Activated naive CD8-positive, alpha-beta T cell (primary cell): ENCODE data around the gene RPS6KA4.

Experiments used
- H3K27ac Mint-ChIP-seq: one replicate; pipeline ENCODE4 v1.8.0; 2021; ENCODE audit warnings: mixed read lengths
- H3K27me3 Mint-ChIP-seq: one replicate; pipeline ENCODE4 v1.8.0; 2021; ENCODE audit warnings: mixed read lengths
- H3K36me3 Mint-ChIP-seq: one replicate; pipeline ENCODE4 v1.8.0; 2021; ENCODE audit warnings: mixed read lengths
- H3K4me1 Mint-ChIP-seq: one replicate; pipeline ENCODE4 v1.8.0; 2021; ENCODE audit warnings: low read depth, mixed read lengths
- H3K4me3 Mint-ChIP-seq: one replicate; pipeline ENCODE4 v1.8.0; 2021; ENCODE audit warnings: mild to moderate bottlenecking, mixed read lengths
- H3K9me3 Mint-ChIP-seq: one replicate; pipeline ENCODE4 v1.8.0; 2021; ENCODE audit warnings: low read depth, mixed read lengths

Gene RPS6KA4

DNA sequence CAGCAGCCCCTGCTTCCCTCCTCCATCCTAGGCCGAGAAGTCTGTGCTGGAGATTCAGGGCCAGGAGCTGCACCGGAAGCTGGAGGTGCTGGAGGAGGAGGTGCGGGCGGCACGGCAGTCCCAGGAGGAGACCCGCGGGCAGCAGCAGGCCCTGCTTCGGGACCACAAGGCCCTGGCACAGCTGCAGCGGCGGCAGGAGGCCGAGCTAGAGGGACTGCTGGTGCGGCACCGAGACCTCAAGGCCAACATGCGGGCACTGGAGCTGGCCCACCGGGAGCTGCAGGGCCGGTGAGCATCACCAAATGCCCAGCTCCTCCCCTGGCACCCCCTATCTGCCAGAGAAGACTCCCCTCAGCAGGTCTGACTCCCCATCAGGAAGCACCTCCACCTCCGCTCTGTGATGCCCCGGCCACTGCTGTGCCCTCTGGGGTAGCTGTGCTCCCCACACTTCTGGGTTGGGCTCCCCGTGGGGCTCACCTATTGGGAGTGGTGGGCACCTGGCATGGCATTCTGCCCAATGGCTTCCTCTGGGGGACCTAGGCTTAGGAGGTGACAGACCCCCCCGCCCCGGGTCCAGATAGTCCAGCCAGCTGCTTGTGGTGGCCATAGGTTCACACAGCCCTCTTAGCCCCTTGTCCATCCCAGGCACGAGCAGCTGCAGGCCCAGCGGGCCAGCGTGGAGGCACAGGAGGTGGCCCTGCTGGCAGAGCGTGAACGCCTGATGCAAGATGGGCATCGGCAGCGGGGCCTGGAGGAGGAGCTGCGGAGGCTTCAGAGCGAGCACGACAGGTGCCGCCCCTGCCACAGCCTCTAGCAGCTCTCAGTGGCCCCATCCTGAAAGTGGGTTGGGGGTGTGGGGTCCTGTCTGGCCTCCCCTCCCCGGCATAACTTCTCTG, 6.6 kb upstream of the RPS6KA4 start:
- Mint-ChIP-seq H3K36me3 (no peaks in the 10 kb centered on the region), H3K9me3 (no peaks in the 10 kb centered on the region), H3K4me1 (peaks cover 4% of the 10 kb centered on the region), H3K27ac (no peak overlapping the region), H3K4me3 (no peak overlapping the region), H3K27me3 (no peaks in the 10 kb centered on the region)

- Mint-ChIP-seq H3K4me3 (no peak overlapping the region), H3K9me3 (no peaks in the 10 kb centered on the region), H3K27me3 (no peaks in the 10 kb centered on the region), H3K27ac (no peak overlapping the region), H3K36me3 (no peaks in the 10 kb centered on the region), H3K4me1 (peaks cover 12% of the 10 kb centered on the region)
These were observed 5.8 kb upstream of the RPS6KA4 start for GRCh38 chr11:64352995-64353714.

DNA sequence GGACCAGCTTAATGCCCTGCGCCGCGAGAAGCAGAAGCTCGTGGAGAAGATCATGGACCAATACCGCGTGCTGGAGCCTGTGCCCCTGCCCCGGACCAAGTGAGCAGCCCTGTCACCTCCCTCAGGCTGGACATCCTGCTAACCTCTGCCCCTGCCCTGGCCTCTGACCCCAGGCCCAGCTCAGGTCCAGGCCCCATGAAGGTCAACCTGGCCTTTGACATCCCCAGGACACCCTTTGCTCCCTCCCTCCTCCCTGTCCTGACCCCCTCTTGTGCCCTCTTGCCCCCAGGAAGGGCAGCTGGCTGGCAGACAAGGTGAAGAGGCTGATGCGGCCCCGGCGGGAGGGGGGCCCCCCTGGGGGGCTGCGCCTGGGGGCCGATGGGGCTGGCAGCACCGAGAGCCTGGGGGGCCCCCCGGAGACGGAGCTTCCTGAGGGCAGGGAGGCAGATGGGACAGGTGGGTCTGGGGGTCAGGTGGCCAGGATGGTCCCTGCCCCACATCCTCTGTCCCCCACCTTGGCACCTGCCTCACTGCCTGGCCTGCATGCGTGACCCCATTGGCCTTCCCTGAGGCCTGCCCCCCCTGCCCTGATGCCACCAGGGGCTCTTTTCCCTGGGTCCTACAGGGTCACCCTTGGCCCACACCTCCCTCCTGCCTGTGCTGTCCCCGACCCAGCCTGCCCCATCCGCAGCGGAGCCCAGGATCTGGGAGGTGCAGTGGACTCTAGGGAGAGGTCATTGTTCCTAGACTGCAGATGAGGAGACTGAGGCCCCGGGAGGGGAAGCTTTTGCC, 5.1 kb upstream of the RPS6KA4 start:
- Mint-ChIP-seq H3K4me1 (peaks cover 13% of the 10 kb centered on the region), H3K27me3 (no peaks in the 10 kb centered on the region), H3K4me3 (no peak overlapping the region), H3K27ac (no peak overlapping the region), H3K9me3 (no peaks in the 10 kb centered on the region), H3K36me3 (no peaks in the 10 kb centered on the region)

- no peak overlapping the region for H3K4me3 Mint-ChIP-seq
- H3K9me3 Mint-ChIP-seq = no peaks in the 10 kb centered on the region
- H3K27ac Mint-ChIP-seq = no peak overlapping the region
- no peaks in the 10 kb centered on the region for H3K27me3 Mint-ChIP-seq
- peaks cover 23% of the 10 kb centered on the region for H3K4me1 Mint-ChIP-seq
- no peaks in the 10 kb centered on the region for H3K36me3 Mint-ChIP-seq
These were observed 3.7 kb upstream of the RPS6KA4 start for GRCh38 chr11:64355078-64355940.

GRCh38 chr11:64356498-64357411, 2.2 kb upstream of the RPS6KA4 start:
- Mint-ChIP-seq H3K27me3 (no peaks in the 10 kb centered on the region), H3K27ac (no peak overlapping the region), H3K4me1 (peaks cover 24% of the 10 kb centered on the region), H3K9me3 (no peaks in the 10 kb centered on the region), H3K36me3 (no peaks in the 10 kb centered on the region), H3K4me3 (peak overlapping the region; percentile 60)

- peaks cover 24% of the 10 kb centered on the region for H3K4me1 Mint-ChIP-seq
- H3K36me3 Mint-ChIP-seq = no peaks in the 10 kb centered on the region
- no peak overlapping the region for H3K27ac Mint-ChIP-seq
- H3K27me3 Mint-ChIP-seq = no peaks in the 10 kb centered on the region
- H3K4me3 Mint-ChIP-seq = no peak overlapping the region
- no peaks in the 10 kb centered on the region for H3K9me3 Mint-ChIP-seq
These were observed 1.5 kb upstream of the RPS6KA4 start for GRCh38 chr11:64357446-64357845.

GRCh38 chr11:64357904-64358535, 942 bp upstream of the RPS6KA4 start:
- Mint-ChIP-seq H3K36me3 (no peaks in the 10 kb centered on the region), H3K27me3 (no peaks in the 10 kb centered on the region), H3K4me3 (peak overlapping the region; percentile 65), H3K27ac (no peak overlapping the region), H3K9me3 (no peaks in the 10 kb centered on the region), H3K4me1 (peaks cover 24% of the 10 kb centered on the region)

- Mint-ChIP-seq H3K27me3 (no peaks in the 10 kb centered on the region), H3K4me3 (peak overlapping the region; percentile 65), H3K36me3 (no peaks in the 10 kb centered on the region), H3K9me3 (no peaks in the 10 kb centered on the region), H3K4me1 (peaks cover 24% of the 10 kb centered on the region), H3K27ac (no peak overlapping the region)
These were observed 441 bp upstream of the RPS6KA4 start for GRCh38 chr11:64358536-64358906.

DNA sequence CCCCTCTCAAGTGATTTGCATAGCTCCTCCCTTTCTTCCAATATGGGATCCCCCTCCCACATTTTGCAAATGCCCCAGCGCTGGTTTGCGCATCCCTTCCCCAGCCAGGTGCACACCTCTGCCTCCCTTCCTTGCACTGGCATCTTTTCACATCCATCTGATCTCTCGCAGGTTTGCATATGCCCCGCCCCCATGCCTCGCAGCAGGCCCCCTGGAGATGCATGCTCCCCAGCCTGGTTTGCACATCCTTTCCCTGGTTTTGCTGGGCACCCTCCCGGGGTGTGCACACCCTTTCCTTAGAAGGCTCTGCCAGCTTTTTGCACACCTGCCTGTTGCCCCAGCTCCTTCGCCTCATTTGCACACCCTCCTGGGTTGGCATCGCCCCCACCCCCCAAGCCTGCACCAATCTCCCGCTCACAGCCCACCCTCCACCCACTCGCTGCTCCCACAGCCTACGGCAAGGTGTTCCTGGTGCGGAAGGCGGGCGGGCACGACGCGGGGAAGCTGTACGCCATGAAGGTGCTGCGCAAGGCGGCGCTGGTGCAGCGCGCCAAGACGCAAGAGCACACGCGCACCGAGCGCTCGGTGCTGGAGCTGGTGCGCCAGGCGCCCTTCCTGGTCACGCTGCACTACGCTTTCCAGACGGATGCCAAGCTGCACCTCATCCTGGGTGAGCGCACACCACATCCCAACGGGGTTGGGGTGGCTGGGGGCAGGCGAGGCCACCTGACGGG, 917 bp downstream of the RPS6KA4 start:
- Mint-ChIP-seq H3K27ac (peak overlapping the region; percentile 50), H3K4me3 (peak overlapping the region; percentile 90), H3K9me3 (no peaks in the 10 kb centered on the region), H3K36me3 (peaks cover 3% of the 10 kb centered on the region), H3K4me1 (peaks cover 24% of the 10 kb centered on the region), H3K27me3 (no peaks in the 10 kb centered on the region)

GRCh38 chr11:64360448-64360921, 1.5 kb downstream of the RPS6KA4 start:
- H3K27ac Mint-ChIP-seq = no peak overlapping the region
- no peaks in the 10 kb centered on the region for H3K9me3 Mint-ChIP-seq
- peaks cover 3% of the 10 kb centered on the region for H3K36me3 Mint-ChIP-seq
- H3K4me1 Mint-ChIP-seq = peaks cover 24% of the 10 kb centered on the region
- H3K27me3 Mint-ChIP-seq = no peaks in the 10 kb centered on the region
- H3K4me3 Mint-ChIP-seq = peak overlapping the region; percentile 90

- Mint-ChIP-seq H3K27me3 (no peaks in the 10 kb centered on the region), H3K36me3 (peaks cover 5% of the 10 kb centered on the region), H3K4me3 (no peak overlapping the region), H3K4me1 (peaks cover 21% of the 10 kb centered on the region), H3K27ac (no peak overlapping the region), H3K9me3 (no peaks in the 10 kb centered on the region)
These were observed 2.7 kb downstream of the RPS6KA4 start for GRCh38 chr11:64361659-64362058.

DNA sequence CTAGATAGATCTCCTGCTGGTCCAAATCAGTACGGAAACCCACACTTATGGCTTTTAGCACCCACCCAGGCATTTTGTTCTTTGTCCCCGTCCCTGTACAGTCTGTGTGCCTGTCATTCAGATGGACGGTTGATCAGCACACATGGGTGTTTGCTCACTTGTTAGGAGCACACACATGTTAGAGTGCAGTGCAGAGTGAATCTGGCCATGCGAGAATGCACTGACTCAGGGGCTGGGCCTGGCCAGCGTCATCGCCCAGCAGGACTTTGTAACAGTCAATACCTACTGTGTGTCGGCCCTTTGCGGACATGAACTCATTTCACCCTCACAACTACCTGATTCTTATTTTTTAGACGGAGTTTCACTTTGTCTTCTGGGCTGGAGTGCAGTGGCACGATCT, 3.4 kb downstream of the RPS6KA4 start:
- Mint-ChIP-seq H3K9me3 (no peaks in the 10 kb centered on the region), H3K4me3 (no peak overlapping the region), H3K27me3 (no peaks in the 10 kb centered on the region), H3K27ac (peak overlapping the region; percentile 10), H3K36me3 (peaks cover 8% of the 10 kb centered on the region), H3K4me1 (peaks cover 20% of the 10 kb centered on the region)
